AG09309 (cell line): ENCODE measurements around the gene SFSWAP.
A peak's percentile ranks its signal among the peaks of the same experiment; 100 is the strongest.
"Not testable (repeated sequence)": the region's sequence is repeated elsewhere in the genome, so short reads cannot be mapped to it uniquely, and the experiment has no call there.

Experiments
- DNase-seq: peaks from one replicate; pipeline ENCODE4 v3.0.0-alpha.2; 2010; ENCODE audit warnings: low read depth
- H3K4me3 ChIP-seq: 2 replicates; pipeline ENCODE4 v1.5.1; 2011; ENCODE audit warnings: mild to moderate bottlenecking, low read depth, low read length, moderate library complexity; ENCODE audit not compliant: control insufficient read depth
- TF ChIP-seq, protein P1 (sequence below): IDR thresholded peaks from 2 replicates; pipeline ENCODE4 v1.5.1; 2011; ENCODE audit warnings: mild to moderate bottlenecking, low read depth, low read length, inconsistent platforms; ENCODE audit not compliant: insufficient read depth, control insufficient read depth; ENCODE audit errors: missing control alignments

SFSWAP gene

DNA sequence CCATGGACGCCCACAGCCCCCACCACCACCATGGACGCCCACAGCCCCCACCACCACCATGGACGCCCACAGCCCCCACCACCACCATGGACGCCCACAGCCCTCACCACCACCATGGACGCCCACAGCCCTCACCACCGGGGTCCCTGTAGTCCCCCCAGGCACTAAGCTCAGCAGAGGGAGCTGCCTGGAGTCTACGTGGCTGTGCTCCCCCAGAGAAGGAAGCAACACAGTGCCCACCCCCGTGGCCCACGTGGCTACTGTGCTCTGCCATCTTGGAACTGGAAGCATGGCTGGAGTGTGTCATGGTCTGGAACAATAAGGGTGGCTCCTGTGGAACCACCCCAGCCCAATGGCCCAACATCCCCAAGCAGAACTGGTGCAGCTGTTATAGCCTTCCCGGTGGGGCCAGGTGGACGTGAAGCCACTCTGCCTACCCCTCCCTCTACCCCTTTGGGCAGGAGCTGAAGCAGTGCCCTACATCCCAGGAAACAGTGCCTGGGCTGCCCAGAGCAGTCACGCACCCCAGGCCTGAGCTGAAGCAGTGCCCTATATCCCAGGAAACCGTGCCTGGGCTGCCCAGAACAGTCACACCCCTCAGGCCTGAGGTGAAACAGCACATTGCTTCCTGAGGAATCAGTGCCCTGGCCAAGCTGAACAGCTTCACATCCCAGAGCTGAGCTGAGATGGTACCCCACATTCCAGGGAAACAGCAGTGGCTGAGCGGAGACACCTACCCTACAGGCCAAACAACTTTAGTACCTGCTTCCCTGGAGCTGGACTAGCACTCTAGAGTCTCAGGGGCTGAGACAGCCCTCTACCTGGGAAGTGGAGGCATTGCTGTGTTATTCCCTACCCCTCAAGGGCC is 9.0 kb upstream of the SFSWAP start:
- TF ChIP-seq, protein P1, sequence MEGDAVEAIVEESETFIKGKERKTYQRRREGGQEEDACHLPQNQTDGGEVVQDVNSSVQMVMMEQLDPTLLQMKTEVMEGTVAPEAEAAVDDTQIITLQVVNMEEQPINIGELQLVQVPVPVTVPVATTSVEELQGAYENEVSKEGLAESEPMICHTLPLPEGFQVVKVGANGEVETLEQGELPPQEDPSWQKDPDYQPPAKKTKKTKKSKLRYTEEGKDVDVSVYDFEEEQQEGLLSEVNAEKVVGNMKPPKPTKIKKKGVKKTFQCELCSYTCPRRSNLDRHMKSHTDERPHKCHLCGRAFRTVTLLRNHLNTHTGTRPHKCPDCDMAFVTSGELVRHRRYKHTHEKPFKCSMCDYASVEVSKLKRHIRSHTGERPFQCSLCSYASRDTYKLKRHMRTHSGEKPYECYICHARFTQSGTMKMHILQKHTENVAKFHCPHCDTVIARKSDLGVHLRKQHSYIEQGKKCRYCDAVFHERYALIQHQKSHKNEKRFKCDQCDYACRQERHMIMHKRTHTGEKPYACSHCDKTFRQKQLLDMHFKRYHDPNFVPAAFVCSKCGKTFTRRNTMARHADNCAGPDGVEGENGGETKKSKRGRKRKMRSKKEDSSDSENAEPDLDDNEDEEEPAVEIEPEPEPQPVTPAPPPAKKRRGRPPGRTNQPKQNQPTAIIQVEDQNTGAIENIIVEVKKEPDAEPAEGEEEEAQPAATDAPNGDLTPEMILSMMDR: no peak
- no peak for DNase-seq
- no peak overlapping the region for H3K4me3 ChIP-seq

DNA sequence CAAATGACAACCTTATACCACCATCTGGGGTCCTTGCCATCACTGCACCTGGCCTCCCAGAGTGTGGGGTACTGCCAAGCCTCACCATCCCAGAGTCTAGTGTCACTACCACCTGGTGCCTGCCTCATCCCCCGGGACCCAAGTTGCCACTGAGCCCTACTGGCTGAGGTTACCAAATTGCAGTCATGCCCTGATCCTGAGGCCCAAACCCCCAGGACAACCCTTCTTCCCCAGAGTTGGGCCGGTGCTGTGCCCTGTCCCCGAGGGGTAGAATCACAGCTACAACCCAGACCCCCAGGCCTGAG is 8.4 kb upstream of the SFSWAP start:
- TF ChIP-seq, protein P1: no peak
- no peak for DNase-seq
- H3K4me3 ChIP-seq: no peak overlapping the region

DNA sequence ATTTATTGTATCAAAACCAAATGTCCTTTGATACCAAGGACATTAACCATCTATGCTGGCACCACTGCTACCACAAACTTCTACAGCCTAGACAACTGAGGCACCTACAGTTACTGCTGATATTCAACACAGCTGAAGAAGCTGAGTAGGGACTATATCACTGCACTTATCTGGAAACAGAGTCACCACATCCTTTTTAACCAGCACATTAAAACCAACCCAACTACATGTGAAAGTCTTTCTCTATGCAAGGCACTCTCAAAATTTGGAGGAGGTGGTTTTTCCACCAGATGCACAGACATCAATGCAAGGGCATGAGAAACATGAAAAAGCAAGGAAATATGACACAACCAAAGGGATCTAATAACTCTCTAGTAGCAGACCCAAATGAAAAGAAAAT is 7.7 kb upstream of the SFSWAP start:
- TF ChIP-seq, protein P1: no peak
- no peak for DNase-seq
- H3K4me3 ChIP-seq: no peak overlapping the region

DNA sequence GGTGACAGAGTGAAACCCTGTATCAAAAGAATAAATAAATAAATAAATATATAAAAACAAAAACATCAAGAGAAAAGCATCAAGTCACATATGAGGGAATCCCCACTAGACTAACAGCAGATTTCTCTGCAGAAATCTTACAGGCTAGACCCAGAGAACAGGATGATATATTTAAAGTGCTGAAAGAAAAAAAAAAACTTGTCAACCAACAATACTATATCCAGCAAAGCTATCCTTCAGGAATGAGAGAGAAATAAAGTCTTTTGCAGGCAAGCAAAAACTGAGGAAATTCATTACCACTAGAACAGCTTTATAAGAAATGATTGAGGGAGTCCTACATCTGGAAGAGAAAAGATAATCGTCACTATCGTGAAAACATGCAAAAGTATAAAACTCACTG is 6.4 kb upstream of the SFSWAP start:
- no peak for DNase-seq
- TF ChIP-seq, protein P1: no peak
- H3K4me3 ChIP-seq: no peak overlapping the region

DNA sequence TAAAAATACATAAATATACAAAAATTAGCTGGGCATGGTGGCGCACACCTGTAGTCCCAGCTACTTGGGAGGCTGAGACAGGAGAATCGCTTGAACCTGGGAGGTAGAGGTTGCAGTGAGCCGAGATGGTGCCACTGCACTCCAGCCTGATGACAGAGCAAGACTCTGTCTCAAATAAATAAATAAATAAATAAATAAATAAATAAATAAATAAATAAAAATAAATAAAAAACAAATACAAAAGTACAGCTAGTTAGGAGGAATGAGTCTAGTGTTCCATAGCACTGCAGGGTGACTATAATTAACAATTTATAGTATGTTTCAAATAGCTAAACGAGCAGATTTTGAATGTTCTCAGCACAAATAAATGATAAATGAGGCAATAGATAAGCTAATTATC is 4.2 kb upstream of the SFSWAP start:
- not testable (repeated sequence) for DNase-seq, H3K4me3 ChIP-seq

DNA sequence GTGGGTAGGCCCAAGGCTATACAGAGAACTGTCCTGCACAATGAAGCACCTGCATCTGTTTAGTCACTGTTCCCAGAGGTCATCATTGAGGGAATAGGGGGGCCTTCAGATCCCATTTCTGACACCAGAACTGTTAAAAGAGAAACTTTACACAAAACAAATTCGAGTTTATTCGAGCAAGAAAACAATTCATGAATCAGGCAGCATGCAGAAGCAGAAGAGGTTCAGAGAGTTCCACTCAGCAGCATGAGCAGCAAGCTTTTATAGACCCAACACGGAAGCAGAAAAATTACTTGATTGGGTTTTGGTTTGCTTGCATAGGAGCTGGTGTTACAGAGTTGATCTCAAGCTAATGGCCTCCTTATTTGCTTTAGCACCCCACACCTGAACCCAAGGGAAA is 1.7 kb upstream of the SFSWAP start:
- TF ChIP-seq, protein P1: no peak
- DNase-seq: no peak
- H3K4me3 ChIP-seq: no peak overlapping the region

DNA sequence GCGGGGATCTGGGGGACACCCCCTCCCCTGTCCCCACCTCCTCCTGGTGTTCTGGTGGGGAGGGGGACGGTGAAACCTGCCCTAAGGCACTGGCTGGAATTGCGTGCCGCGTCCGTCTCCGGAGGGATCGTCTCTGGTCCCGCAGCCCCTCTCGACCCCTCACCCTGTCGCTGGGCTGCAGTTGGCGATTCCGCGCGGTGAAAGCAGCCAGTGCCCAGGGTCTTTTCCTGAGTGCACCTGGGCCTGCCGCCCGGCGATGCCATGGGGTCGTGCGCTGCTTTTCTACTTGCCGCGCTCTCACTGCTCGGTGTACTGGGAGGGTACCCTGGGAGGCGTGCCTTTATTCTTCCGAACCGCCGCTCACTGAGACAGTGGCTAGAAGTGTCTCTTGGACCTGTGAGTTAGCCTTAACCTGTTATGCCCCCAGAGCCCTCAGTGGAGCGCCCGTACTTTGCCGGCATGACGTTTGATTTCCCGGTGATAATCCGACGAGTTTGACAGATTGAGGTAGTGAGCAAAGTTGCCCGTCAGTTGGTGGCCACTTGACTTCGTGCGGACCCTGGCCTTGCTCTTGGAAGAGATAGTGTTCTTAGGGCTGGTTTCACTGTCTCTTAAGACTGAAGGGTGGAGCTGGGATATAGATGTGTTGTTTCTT is 788 bp downstream of the SFSWAP start:
- peak overlapping the region; percentile 94 for H3K4me3 ChIP-seq
- TF ChIP-seq, protein P1: no peak
- DNase-seq: no peak
